DMS 273 (cell line): ENCODE data around the gene CACNB4.
"Not testable (repeated sequence)": the region's sequence is repeated elsewhere in the genome, so short reads cannot be mapped to it uniquely, and the experiment has no call there.

ENCODE experiments used
- DNase-seq: peaks from one replicate; lab custom pipeline; 2025; ENCODE audit not compliant: unreplicated experiment; lab: John Stamatoyannopoulos, UW

CACNB4 gene

DNA sequence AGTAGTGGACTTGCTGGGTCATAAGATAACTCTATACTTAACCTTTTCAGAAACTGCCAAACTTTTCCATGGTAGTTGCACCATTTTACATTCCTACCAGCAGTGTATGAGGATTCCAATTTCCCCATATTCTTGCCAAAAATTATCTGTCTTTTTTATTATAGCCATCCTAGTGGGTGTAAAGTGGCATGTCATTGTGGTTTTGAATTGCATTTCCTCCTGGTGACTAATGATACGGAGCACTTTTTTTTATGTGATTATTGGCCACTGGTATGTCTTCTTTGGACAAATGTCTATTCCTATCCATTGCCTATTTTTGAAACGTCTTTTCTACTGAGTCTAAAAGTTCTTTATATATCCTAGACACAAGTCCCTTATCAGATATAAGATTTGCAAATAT lies 44.3 kb downstream of the CACNB4 start:
- no peak for DNase-seq

DNA sequence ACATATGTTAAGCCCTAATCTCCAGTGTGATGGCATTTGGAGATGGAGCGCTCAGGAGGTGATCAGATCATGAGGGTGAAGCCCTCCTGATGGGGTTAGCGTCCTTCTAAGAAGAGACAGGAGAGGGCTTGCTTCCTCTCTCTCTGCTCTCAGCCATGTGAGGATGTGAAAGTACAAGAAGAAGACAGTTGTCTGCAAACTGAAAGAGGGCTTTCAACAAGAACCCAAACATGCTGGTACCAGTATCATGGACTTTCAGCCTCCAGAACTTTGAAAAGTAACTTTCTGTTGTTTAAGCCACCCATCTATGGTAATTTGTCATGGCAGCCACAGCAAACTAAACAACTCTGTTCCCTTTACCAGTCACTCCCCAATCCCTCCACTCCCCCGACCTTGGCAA lies 47.4 kb downstream of the CACNB4 start:
- DNase-seq, result no peak

GRCh38 chr2:152050915-152051314 lies 47.9 kb downstream of the CACNB4 start:
- no peak for DNase-seq

DNA sequence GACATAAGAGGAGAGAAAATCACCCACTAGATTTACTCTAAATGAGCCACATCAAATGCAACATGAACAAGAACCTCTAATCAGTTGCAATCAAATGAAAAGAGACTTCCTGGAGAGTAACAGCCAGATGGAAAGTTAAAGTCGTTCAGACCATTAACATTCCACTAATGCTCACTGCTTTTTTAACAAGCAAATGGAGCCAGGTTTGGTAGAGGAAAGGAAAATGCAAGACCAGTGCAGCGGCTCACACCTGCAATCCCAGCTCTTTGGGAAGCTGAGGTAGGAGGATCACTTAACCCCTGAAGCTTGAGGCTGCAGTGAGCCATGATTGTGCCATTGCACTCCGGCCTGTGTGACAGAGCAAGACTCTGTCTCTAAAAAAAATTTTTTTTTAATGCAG lies 48.5 kb downstream of the CACNB4 start:
- DNase-seq, result peak; percentile 20

GRCh38 chr2:152049541-152049940 lies 49.3 kb downstream of the CACNB4 start:
- DNase-seq, result no peak

DNA sequence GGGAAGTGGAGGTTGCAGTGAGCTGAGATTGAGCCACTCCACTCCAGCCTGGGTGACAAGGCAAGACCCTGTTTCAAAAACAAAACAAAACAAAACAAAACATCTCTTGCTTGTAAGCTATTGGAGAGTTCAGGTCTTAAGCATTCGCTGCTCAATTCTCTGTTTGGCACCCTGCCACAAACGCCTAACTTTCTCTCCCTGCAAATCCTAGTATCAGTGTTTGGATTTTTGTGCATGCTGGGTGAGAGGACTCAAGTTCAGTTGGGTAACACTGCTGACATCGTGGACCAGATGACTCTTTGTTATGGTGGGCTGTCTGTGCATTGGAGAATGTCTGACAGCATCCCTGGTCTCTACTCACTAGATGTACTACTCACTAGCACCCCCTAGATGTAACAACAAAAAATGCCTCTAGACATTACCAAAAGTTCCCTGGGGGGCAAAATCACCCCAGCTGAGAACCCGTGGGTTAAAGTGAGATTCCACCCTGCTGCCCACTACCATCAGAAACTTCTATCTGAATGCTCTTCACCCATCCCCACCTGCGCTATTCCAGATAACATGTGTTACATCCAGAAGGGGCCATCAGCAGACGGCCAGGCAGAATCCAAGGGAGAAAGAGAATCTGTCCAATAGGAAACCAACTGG lies 50.9 kb downstream of the CACNB4 start:
- peak; percentile 47 for DNase-seq

- peak; percentile 14 for DNase-seq
Observed at GRCh38 chr2:152046940-152047339, 51.9 kb downstream of the CACNB4 start.

DNA sequence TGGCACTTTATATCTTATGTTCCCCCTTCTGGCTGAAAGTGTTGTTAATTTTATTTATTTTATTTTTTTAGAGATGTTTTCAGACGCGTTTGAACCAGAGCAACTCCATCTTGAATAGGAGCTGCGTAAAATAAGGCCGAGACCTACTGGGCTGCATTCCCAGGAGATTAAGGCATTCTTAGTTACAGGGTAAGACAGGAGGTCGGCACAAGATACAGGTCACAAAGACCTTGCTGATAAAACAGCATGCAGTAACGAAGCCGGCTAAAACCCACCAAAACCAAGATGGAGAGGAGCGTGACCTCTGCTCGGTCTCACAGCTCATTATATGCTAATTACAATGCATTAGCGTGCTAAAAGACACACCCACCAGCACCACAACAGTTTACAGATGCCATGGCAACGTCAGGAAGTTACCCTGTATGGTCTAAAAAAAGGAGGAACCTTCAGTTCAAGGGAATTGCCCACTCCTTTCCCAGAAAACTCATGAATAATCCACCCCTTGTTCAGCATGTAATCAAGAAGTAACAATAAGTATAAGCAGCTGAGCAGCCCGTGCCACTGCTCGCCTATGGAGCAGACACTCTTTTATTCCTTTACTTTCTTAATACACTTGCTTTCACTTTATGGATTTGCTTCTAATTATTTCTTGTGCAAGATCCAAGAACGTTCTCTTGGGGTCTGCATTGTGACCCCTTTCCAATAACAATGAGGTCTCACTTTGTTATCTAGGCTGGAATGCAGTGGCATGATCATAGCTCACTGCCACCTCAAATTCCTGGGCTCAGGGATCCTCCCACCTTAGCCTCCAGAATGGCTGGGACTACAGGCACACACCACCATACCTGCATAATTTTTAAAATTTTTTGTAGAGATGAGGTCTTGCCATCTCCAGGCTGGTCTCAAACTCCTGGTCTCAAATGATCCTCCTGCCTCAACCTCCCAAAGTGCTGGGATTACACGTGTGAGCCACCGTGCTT lies 55.9 kb downstream of the CACNB4 start:
- no peak for DNase-seq

GRCh38 chr2:152038441-152038958 lies 60.3 kb downstream of the CACNB4 start:
- DNase-seq, result peak; percentile 38

- DNase-seq, result peak; percentile 68
Observed at GRCh38 chr2:152037743-152038435, 61.0 kb downstream of the CACNB4 start.

GRCh38 chr2:152036611-152037469 lies 62.0 kb downstream of the CACNB4 start:
- DNase-seq, result peak; percentile 88

GRCh38 chr2:152034257-152034801 lies 64.5 kb downstream of the CACNB4 start:
- no peak for DNase-seq

DNA sequence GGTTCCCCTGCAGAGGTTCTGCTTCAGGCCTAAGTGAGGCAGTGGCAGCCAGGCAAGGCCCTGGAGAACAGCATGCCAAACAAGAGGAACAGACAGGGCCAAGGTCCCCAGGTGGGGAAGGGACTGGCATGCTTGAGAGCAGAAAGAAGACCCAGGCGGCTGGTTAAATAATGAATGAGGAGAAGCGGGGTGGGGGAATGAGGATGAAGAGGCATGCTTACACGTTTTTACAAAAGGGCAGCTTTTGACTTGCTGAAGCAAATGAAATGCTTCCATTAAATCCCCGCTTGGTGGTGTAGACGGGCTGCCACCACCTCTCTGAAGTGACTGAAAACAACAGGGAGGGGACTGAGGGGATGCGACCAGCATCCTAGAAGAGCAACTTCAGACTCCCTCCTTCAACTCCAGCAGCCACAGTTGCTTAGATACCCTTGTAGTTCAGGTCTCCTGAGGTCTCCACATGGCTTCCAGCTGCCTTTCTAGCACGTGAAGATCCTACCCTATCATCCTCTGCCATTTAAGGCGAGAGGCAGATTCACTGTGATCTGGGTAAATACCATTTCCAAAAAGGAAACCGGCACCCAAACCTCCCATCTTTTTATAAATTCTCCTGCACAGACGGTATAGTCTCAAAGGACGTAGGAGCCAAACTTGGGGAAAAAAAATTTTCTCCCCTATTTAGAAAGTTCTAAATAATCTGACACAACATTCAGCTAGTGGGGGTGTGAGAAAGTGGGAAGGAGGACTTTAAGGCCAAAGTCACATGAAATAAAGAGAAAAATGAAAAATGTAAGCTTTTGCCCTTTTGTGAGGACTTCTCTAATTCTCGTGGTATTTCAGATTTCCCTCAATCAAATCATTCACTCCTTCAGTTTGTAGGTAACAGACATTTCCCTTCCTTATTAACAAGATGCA lies 65.6 kb downstream of the CACNB4 start:
- no peak for DNase-seq

DNA sequence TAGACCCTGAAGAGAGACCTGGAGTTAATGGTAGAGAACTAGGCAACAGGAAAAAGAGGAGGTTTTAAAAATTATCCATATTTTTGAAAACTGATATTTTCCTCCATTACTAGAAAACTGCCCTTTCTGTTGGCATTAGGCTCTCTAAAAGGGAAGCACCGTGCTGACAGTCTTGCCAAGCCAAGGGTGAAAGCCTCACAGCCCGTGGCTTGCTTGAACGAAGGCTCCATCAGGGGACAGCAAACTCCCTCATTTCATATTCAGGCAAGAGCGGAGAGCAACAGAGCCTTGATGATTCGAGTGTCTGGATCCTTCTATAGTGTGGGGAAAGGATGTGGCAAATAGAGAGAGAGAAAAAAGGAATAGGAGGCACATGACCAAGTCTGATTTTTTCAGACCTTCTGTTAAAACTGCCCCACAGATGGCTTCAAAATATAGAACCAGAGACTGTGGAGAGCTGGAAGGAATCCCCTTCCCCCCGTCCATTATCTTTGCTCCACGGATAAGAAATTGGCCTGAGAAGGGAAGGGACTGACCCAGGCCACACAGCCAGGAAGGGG lies 67.0 kb downstream of the CACNB4 start:
- DNase-seq, result peak; percentile 37

GRCh38 chr2:152030596-152031328 lies 68.1 kb downstream of the CACNB4 start:
- not testable (repeated sequence) for DNase-seq

DNA sequence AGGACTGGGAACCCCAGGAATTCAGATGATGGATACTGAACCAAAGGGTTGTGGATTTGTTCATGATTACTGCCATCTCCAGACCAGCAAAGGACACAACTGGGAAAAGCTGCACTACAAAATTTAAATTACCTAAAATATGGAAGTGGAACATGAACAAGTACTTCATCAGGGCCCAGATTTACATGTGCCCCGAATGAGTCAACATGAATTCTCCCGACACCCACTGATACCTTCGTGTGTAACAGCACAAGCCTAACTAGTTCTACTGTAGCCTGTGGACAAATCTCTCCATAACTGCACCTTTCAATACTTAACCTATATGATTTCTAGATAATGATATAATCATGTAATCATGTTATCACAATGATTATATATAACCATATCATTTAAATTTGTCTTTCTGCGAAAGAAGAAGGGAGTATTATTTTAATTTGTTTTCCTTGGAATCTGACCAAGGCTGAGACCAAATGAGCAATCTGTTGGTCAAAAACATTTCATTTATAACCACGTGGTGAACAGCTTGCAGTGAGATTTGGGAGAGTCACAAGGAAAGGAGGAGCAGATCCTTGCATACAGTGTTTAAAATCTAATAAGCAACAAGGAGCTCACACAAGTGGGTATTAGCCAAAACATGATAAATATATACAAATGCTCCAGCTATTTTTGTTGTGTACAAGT lies 70.5 kb downstream of the CACNB4 start:
- DNase-seq, result peak; percentile 81

GRCh38 chr2:152025678-152026287 lies 73.1 kb downstream of the CACNB4 start:
- DNase-seq, result peak; percentile 90
